Measurements from ENCODE around the gene OR8D2. TPM values are rescaled to one million over a fixed set of nuclear protein-coding genes. Genes with fewer than 3 reads are reported as not detected.

The OR8D2 gene
- total RNA-seq, 1 donor, result not detected

- no peak for TF ChIP-seq CTCF (IDR thresholded peaks at IDR 0.05; ENCODE audit: insufficient read depth, low read depth, low read length)
- no peak overlapping the region for H3K4me3 ChIP-seq (ENCODE audit: low read depth, low read length)
- no peak for DNase-seq (ENCODE audit: low read depth)
Measured at GRCh38 chr11:124296016-124296415, 24.0 kb downstream of the OR8D2 start.

- DNase-seq (ENCODE audit: low read depth), result no peak
- TF ChIP-seq CTCF (IDR thresholded peaks at IDR 0.05; ENCODE audit: insufficient read depth, low read depth, low read length), result no peak
- H3K4me3 ChIP-seq (ENCODE audit: low read depth, low read length), result no peak overlapping the region
Measured at GRCh38 chr11:124294687-124295086, 25.3 kb downstream of the OR8D2 start.

GRCh38 chr11:124285610-124286344 is 34.2 kb downstream of the OR8D2 start:
- peak; percentile 5 for TF ChIP-seq CTCF (IDR thresholded peaks at IDR 0.05; ENCODE audit: insufficient read depth, low read depth, low read length)
- no peak overlapping the region for H3K4me3 ChIP-seq (ENCODE audit: low read depth, low read length)
- DNase-seq (ENCODE audit: low read depth), result peak; percentile 82

GRCh38 chr11:124278261-124278660 is 41.7 kb downstream of the OR8D2 start:
- no peak for DNase-seq (ENCODE audit: low read depth)
- H3K4me3 ChIP-seq (ENCODE audit: low read depth, low read length), result no peak overlapping the region
- TF ChIP-seq CTCF (IDR thresholded peaks at IDR 0.05; ENCODE audit: insufficient read depth, low read depth, low read length), result no peak

- no peak for TF ChIP-seq CTCF (IDR thresholded peaks at IDR 0.05; ENCODE audit: insufficient read depth, low read depth, low read length)
- DNase-seq (ENCODE audit: low read depth), result no peak
- H3K4me3 ChIP-seq (ENCODE audit: low read depth, low read length), result no peak overlapping the region
Measured at GRCh38 chr11:124277804-124278203, 42.2 kb downstream of the OR8D2 start.

- H3K4me3 ChIP-seq (ENCODE audit: low read depth, low read length), result no peak overlapping the region
- no peak for TF ChIP-seq CTCF (IDR thresholded peaks at IDR 0.05; ENCODE audit: insufficient read depth, low read depth, low read length)
- DNase-seq (ENCODE audit: low read depth), result no peak
Measured at GRCh38 chr11:124277207-124277606, 42.8 kb downstream of the OR8D2 start.

GRCh38 chr11:124276081-124276480 is 43.9 kb downstream of the OR8D2 start:
- H3K4me3 ChIP-seq (ENCODE audit: low read depth, low read length), result no peak overlapping the region
- peak; percentile 90 for DNase-seq (ENCODE audit: low read depth)
- no peak for TF ChIP-seq CTCF (IDR thresholded peaks at IDR 0.05; ENCODE audit: insufficient read depth, low read depth, low read length)

Measured in fibroblast of villous mesenchyme (primary cell).